Left ventricle myocardium superior (tissue), 1 donor: ENCODE data around the gene GLI2. TPM values are rescaled to one million over a fixed set of nuclear protein-coding genes. Genes with fewer than 3 reads are reported as not detected.

Experiments used
- ATAC-seq: fragments of 200-7000 bp; cut with Tn5 transposase; one replicate; pipeline ENCODE4 v1.9.1; 2020; ENCODE audit warnings: mild to moderate bottlenecking, moderate library complexity
- DNase-seq: peaks from one replicate; pipeline ENCODE4 v3.0.0-alpha.2; 2020
- intact Hi-C: fragments of 100-400 bp; cut with micrococcal nuclease; formaldehyde crosslinking; loops from one replicate; pipeline ENCODE4 v1.11.0; 2022
- long read RNA-seq: library from polyadenylated mRNA; unstranded; transcript quantifications from one replicate; pipeline ENCODE4 v2.0.0, GENCODE V29; 2021
- total RNA-seq: library from RNA; stranded (reverse); fragmentation: NEBNext Ultra II Directional; extraction: Animal tissue kit (Norgen Biotek cat#: 25700); gene quantifications from one replicate; pipeline ENCODE4 v1.2.1, GENCODE V29; 2021
- donor health status: DM: no; HTN: yes; CAD: no; lungs with severe emphysema.

The GLI2 gene
- total RNA-seq = 2.1 TPM
- long read RNA-seq = 0 reads

DNA sequence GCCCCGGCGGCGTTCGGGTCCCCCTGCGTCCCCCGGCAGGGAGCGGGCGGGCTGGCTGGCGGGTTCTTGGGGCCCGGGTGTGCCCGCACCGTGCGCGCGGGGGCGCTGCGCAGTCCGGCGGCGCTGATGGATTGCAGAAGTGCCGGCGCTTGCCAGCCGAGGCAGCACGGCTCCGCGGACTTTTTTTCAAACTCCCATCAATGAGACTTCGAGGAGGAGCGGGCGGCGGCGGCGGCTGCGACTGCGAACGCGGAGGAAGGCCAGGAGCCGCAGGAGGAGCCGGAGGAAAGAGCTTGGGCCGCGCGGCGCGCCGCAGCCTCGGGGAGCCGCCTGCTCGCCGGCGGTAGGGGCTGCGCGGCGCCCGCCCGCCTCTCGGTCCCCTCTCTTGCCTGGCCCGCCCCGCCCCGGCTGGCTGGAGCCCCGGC, at the start of gene GLI2:
Gene GLI2, plus strand, starts transcription at position 123 of the 425 bp plus-strand sequence. CDS start 61,453 bp downstream, outside the sequence.
- DNase-seq (peak; percentile 84), ATAC-seq (peak; percentile 89)
- intact Hi-C loops = no loop called here

DNA sequence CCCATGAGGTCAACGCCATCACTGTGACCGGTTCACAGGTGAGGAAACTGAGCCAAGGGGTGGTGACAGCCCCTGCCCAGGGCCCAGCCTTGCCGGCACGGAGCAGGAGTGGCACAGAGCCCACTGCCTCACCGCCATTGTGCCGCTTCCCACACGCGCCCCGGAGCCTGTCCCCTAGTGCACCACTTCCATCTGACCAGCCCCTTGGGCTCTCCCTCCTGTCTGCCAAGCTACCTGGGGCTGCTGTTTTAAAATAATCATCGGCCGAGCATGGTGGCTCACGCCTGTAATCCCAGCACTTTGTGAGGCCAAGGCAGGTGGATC, 49.7 kb upstream of the GLI2 start:
- DNase-seq (no peak), ATAC-seq (no peak)
- intact Hi-C loops = no loop called here

DNA sequence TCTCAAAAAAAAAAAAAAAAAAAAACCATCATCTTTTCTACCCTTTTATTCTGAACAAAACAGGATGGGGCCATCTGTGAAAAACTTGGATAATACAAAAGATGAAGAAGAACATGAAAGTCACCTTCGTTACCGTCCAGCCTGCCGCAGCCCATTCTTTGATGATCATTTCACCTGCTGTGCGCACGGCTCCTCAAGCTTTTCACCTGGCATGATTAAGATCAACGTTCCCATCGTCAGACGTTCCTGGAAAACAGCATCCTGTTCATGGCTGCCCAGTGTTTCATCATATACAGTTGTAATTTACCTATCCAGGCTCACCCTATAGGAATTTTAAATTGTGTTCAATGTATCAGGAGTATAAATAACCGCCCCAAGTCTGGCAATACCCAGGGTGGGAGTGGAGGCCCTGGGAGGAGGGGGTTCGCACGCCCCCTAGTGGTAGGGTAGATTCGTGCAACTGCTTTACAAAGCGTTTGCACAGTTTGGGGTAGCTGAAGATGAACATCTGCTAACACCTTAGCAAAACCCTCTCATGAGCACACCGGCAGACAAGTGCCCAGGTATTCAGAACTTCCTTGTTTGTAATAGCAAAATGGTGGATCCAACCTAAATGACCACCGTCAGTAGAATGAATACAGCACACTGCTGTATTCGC, 49.0 kb upstream of the GLI2 start:
- intact Hi-C loops = no loop called here
- DNase-seq = no peak
- ATAC-seq = no peak

DNA sequence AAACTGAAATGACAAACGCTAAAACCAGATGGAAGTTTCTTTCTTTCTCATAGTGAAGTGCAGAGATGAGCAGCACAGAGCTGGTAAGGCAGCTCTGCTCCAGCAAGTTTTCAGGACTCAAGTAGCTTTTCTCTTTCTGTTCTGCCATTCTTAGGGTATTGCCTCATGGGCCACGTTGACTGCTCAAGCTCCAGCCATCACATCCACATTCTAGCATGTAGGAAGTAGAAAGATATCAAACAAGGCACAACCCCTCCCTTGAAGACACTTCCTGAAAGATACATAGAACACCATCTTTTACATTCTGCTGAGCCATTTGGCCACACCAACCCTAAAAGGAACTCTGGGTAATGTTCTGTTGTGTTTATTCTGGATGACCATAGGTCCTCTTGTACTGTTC, 48.5 kb upstream of the GLI2 start:
- no peak for ATAC-seq
- intact Hi-C loops = no loop called here
- no peak for DNase-seq

DNA sequence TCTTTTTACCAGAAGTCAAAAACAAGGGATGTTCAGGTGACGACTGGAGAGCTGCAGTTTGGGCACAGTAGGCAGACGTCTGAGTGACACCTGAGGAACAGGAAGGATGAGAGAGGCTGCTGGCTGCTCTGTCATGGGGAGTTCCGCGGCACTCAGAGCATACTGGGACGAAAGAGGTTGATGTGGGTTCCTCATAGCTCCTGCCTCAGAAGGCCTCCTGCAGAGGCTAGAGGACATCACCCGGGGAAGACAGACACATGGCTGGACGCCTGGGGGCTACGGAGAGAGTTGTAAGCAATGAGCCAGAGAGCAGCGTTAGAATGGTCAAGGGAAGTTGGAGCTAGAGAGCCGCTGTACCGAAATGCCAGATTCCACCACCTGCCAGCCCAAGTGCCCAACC, 45.1 kb upstream of the GLI2 start:
- ATAC-seq (no peak), DNase-seq (no peak)
- intact Hi-C loops = no loop called here

DNA sequence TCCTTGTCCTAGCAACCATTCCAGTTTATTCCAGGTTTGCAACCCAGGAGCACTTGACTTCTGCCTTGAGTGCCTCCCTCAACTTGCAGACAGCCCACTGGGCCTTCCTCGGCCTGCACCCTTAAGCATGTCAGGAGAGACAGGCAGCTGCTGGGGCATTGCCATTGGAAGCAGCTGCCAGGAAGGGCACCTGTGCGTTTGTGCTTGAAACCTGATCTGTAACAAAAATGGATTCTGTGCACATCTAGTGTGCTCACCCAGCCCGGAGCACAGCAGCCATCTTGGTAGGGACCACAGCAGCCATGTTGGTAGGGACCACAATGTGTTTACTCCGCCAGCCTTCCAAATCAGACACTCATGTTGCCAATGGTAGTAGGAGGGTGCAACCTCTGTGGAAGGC, 44.3 kb upstream of the GLI2 start:
- no peak for ATAC-seq
- intact Hi-C loops = no loop called here
- no peak for DNase-seq

DNA sequence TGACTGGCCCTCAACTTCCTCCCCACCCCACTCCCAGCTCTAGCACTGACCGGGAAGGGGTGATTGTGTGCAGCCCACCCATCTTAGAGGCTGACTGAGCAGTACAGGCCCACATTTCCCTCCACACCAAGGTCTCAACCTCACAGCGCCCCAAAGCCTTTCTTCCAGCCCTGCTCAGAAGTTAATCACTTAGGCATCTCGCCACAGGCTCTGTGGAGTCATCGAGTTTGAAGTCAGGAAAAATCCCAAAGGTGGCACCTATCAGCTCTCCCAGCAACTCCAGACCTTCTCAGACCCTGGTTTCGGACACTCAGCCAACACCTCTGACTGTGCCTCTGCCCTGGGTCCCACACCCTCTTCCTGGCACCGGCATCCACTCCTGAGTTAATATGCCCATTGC, 43.0 kb upstream of the GLI2 start:
- DNase-seq (no peak), ATAC-seq (no peak)
- intact Hi-C loops = loop anchor here (2.0 kb wide), 1 partner anchor 388 kb away; no protein-coding TSS in a partner anchor

DNA sequence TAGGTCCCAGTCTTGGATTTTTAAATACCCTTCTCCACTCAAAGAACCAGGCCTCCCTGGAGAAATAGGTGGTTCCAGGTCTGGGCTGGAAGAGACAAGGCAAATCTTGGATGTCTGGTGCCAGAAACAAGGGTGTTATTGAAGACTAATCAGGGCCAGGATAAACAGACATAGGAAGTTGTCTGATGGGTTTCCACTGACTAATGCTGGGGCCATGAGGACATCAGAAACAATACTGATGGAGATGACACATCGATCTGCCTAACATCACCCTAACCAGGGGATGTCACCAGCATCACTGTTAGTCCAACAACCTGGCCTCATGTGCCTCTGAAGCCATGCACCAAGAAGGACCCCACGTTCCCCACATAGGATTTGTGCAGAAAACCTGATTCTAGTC, 42.5 kb upstream of the GLI2 start:
- ATAC-seq = no peak
- intact Hi-C loops = loop anchor here (2.0 kb wide), 1 partner anchor 388 kb away; no protein-coding TSS in a partner anchor
- no peak for DNase-seq

DNA sequence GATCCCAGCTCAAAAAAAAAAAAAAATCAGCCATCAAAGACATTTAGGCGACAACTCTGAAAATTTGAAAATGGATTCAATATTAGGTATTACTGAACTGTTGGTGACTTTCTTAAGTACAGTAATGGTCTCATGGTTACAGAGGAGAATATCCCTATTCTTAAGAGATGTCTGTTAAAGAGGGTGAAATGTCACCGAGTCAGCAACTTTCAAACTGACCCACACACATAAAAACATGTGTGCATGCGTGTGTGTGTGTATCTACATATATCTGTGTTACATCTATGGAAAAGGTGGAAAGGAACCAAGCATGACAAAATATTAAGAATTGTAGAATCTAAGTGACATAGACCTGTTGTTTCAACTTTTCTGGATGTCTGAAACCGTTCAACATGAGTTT, 41.6 kb upstream of the GLI2 start:
- intact Hi-C loops = no loop called here
- DNase-seq (no peak), ATAC-seq (no peak)

DNA sequence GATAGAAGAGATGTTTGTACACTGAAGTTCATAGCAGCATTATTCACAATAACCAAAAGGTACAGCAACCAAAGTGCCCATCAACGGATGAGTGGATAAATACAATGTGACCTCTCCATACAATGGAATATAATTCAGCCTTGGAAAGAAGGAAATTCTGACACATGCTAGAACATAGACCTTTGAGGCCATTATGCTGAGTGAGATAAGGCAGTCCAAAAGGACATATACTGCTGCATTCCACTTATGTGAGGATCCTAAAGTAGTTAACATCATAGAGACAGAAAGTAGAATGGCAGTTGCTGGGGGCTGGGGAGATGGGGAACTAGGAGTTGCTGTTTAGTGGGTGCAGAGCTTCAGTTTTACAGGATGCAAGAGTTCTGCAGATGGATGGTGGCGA, 38.2 kb upstream of the GLI2 start:
- ATAC-seq (no peak), DNase-seq (no peak)
- intact Hi-C loops = no loop called here

DNA sequence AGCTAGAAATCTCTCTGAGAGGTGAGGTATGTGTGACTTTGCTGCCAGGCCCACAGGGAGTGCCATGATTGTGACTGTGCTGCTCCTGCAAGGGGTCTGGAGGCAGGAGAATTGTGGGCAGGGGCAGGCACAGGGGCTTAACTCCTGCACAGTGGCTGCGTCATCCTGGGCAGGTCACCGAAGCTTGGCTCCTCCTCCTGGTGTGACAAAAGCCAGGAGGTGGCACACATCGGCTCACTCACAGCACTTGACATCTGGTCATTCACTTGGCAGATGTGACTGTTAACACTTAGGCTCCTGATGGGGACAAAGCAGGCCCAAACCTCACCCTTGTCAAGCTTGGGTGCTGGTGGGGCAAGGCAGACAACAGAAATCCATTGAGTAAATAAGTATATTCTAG, 36.4 kb upstream of the GLI2 start:
- DNase-seq = no peak
- intact Hi-C loops = no loop called here
- no peak for ATAC-seq

DNA sequence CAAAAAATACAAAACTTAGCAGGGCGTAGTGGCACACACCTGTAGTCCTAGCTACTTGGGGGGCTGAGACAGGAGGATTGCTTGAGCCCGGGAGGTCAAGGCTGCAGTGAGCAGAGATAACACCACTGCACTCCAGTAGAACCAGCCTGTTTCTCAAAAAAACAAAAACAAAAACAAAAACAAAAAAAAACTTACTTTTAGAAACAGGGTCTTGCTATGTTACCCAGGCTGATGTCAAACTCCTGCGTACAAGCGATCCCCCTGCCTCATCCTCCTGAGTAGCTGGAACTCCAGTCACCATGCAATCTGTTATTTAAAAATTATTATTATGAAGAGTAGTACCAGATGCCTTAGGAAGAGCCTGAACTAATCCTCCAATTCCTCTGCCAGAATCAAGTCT, 35.0 kb upstream of the GLI2 start:
- intact Hi-C loops = no loop called here
- no peak for DNase-seq
- ATAC-seq = no peak

DNA sequence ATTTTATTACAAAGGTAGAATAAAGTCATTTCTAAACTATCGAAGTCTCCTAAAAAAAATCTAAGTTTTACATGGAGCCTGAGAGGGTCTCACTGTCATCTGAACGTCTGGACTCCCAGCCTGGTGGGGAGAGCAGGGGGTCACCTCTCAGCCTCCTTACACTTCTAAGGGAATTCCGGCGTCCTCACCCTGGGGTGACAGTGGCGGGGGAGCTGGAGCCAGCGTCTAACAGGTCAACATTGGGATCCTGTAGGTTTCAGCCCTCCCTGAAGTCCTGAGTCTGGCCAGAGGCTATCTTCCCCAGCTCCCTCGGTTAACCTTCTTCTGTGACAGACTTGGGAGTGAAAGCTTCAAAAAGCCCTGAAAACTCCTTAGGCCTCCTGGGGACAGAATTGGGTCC, 34.6 kb upstream of the GLI2 start:
- DNase-seq (no peak), ATAC-seq (no peak)
- intact Hi-C loops = no loop called here

DNA sequence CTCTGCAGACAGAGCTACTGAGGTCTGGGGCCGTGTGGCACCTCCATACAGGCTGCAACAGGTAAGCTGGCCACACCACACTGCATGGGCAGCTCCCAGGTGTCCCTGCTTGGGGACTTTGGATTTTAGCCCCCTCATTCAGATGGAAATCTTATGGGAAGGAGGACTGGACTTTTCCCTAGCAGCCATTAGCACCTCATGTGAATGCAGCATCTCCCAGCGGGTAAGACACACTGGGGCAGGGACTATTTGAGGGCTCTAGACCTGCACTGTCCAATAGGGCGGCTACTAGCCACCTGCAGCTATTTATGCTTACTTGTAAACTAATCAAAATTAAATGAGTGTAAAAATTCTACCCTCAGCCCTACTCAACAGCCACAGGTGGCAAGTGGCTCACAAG, 34.2 kb upstream of the GLI2 start:
- ATAC-seq (no peak), DNase-seq (no peak)
- intact Hi-C loops = no loop called here

DNA sequence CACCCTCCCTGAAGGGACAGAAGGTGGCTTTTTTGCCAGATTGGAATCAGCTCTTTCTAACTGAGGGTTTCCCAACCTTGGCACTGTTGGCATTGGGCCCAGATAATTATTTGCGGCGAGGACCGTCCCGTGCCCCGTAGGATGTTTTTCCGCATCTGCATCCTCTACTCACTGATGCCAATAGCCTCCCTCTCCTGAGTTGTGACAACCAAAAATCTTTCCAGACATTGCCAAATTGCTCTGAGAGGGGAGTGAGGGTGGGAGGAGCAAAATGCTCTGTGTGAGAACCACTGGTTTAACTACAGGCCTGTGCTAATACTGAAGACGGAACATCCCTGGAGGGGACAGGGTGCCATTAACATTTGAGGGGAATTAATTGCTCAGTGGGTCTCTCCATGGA, 33.6 kb upstream of the GLI2 start:
- ATAC-seq = no peak
- intact Hi-C loops = no loop called here
- DNase-seq = no peak

DNA sequence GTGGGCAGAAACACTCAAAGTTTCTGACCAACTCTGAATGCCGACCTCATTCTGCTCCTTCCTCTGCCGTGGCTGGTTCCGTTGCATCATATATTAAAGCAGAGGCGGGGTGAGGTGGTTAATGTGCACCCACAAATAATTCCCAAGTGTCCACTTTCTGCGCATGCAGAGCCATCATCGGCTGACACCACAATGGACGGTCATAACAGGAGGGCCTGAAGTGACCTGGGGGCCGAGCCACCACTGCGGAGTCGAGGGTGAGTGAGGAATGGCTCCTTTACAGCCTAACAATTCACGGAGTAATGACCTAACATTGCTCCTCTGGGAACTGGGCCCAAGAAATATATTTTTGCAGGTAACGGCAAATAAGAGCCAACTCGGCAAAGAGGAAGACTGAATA, 32.9 kb upstream of the GLI2 start:
- ATAC-seq (no peak), DNase-seq (no peak)
- intact Hi-C loops = no loop called here

DNA sequence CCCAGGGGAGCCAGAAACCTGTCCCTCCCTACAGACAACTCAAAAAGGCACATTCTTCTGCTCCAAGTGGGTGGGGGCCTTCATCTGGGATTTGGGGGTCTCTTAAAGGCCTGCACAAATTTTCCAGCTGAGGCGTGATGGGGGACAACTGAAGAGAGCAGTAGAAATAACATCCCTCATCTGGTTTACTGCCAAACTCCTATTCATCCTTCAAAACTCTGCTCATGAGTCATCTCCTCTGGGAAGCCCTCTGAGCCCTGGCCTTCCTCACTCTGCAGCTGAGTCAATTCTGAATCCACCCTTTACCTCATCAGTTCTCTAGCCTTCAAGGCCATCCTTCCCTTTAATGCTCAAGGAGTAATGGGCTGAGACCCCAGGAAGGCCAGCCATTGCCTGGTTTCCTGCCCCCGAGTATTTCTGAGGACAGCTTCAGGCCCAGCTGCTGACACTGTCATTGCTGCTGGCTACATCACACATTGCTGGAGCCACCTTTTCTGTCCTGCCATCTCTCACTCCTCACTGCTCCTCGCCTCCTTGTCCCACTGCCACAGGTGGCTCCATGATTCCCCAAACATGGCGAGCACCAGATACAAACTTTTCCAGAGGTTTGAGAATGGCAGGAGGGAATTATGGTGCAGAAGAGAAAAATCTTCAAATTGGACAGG, 32.2 kb upstream of the GLI2 start:
- peak; percentile 15 for ATAC-seq
- intact Hi-C loops = no loop called here

DNA sequence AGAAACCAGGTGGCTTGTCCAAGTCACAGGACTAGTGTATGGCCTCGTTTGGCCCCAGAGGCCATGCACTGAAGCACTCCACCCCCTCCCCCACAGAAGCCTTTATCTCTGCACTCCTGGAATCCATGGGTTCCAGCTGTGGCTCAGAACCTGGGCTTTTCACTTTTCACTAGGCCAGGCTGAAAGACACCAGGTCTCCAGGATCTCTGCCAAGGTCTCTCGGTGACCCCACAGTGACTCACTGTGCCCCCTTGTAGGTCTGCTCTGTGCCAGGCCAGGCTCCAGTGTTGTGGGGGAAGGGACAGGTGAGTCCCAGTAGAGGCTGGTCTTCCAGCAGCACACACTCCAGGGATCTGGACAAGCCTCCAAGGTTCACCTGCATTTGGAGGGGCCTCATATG, 31.0 kb upstream of the GLI2 start:
- ATAC-seq (no peak), DNase-seq (no peak)
- intact Hi-C loops = no loop called here

More for the DNA sequence above, 32.2 kb upstream of the GLI2 start:
- no peak for DNase-seq

DNA sequence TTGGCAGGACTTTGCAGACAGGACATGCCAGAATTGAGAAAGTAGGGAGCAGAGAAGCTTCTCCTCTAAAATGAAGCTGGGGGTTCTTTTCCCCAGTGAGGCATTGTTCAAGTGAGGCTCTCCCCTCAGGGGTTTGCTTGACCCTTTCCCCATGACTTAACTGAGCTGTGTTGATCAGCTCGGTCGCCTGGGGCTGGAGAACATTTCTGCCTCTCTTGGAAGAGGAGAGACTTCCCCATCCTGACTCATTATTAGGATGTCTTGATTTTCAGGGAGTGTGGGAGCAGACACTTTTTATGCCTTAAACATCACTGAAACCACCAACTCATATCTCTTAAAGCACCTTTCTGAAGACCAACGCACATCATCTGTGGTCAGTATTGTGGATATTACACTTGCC, 27.9 kb upstream of the GLI2 start:
- DNase-seq (no peak), ATAC-seq (no peak)
- intact Hi-C loops = no loop called here

DNA sequence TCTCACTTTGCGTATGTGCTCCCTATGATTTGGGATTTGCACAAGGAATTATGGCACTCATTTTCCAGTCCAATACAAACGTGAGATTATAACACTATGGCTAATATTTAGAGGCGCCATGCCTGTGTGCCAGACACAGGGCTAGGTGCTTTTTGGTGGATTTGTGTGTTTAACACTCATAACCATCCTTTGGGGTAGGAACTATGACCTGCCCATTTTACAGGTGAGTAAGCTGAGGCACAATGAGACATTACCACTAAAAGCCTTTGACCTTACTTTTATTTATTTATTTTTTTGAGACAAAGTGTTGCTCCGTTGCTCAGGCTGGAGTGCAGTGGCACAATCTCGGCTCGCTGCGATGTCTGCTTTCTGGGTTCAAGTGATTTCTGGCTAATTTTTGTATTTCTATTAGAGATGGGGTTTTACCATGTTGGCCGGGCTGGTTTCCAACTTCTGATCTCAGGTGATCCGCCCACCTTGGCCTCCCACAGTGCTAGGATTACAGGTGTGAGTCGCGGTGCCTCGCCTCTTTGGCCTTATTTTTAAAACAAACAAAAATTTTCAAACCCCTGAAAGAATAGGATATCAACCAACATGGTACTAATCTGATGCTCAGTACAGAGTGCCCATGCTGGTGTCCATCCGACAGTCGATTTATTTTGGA, 26.6 kb upstream of the GLI2 start:
- DNase-seq = no peak
- intact Hi-C loops = no loop called here
- ATAC-seq = no peak

DNA sequence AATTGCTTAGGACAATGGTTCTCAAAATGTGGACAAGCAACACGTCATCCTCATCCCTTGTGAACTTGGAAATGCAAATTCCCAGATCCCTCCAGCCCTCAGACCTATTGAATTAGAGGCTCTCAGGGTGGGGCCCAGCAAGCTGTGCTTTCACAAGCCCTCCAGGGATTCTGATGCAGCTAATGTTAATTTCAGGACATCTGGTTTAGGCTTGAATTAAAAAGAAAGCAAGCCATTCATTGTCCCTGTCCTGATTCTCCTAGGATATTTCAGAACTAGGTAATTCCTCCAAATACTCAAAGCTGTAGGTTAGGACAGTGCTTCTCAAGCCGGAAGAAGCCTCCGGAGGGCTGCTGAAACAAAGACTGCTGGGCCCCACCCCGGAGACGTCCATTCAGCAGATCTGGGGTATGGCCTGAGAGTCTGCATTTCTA, 26.0 kb upstream of the GLI2 start:
- intact Hi-C loops = no loop called here
- DNase-seq (no peak), ATAC-seq (peak; percentile 81)
